GM18505 (cell line): ENCODE data around the gene MORN1.

Experiments used
- ATAC-seq: cut with Tn5 transposase; IDR thresholded peaks from one replicate; pipeline ENCODE4 v1.9.1; 2021; ENCODE audit not compliant: unreplicated experiment
- POLR2A ChIP-seq: IDR thresholded peaks from 4 replicates; pipeline ENCODE4 v1.6.1; 2011; ENCODE audit warnings: borderline replicate concordance; ENCODE audit not compliant: insufficient read depth, insufficient read length; ENCODE audit errors: extremely low read depth

Gene MORN1

DNA sequence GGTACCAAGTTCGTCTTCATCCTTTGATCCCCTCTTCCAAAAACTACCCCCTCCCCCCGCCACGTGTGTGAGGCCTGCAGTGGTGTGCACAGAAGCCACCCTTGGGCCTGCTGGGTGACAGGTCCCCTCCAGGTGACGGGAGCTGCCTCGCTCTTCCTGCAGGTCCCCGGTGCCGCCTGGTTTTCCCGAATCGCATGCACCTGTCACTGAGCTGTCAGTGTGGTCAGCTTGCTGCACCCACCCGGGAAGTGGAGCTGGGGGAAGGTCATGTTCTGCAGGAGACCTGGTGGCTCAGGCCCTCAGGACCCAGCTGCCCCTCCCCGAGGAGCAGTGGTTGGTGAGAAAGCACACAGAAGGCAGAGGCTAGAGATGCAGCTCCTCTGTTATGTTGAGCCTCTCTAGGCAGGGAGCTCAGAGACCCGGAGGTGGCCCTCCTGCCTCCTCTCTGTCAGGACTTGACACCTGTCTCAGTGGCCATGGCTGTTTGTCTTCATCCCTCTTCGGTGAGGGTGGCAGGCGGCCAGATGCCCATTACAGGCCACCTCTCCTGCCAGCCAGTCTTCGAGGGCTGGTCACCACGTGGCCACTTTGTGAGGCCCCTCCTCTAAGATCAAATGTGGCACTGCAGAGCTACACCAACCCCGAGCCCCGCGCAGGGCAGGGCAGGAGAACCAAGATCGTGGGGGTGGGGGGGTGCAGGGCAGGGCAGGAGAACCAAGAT, 102.4 kb downstream of the MORN1 start:
- no peak for ATAC-seq
- TF ChIP-seq POLR2A = no peak

DNA sequence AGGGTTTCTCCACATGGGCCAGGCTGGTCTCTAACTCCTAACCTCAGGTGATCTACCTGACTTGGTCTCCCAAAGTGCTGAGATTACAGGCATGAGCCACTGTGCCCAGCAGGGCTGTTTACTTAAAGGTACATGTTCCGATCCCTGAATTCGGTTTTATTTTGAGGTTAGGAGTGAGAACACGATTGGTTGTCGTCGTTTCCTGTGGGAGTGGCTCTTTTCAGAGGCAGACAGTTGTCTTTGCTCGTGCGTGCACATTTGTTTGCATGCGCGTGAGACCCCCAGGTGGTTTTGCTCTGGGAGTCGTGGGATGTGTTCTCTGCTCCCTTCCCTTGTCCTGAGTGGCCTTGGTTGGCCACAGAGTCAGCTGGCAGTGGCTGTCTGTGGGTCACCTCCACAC, 103.0 kb downstream of the MORN1 start:
- no peak for ATAC-seq
- TF ChIP-seq POLR2A = no peak

DNA sequence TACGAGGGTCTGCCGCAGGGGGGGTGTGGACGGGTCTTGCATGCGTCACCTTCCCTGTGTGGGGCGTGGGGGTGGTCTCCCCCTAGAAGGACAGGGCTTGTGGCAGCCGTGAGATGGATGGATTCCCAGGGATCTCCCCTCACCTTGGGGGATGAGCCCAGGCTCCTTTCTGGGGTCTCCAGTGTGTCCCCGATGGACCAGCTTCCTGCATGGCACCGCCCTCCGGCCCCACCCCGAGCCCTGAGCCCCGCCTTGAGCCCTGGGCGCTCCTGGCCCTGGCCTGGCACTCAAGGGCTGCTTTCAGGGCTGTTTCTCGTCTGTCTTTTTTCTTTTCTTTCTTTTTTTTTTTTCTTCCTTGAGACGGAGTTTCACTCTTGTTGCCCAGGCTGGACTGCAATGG, 103.7 kb downstream of the MORN1 start:
- no peak for TF ChIP-seq POLR2A
- ATAC-seq = no peak

DNA sequence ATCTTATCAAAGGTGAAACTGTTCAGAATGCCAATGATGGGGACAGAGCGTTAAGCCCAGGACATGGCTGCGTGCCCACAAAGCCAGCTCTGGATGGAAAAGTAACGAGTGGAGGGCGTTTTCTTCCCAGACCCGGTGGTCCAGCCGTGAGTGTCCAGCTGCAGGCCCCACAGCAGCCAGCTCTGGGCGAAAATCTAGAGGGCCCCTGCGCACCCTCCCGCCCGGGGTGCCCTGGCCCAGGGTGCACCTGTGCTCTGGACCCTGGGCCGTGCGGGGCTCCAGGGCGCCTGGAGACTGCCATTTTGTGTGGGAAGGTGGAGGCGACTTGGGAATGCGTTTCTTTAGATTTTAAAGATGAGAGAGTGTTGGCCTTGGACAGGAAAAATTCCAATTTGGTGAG, 104.4 kb downstream of the MORN1 start:
- ATAC-seq = no peak
- TF ChIP-seq POLR2A = no peak

DNA sequence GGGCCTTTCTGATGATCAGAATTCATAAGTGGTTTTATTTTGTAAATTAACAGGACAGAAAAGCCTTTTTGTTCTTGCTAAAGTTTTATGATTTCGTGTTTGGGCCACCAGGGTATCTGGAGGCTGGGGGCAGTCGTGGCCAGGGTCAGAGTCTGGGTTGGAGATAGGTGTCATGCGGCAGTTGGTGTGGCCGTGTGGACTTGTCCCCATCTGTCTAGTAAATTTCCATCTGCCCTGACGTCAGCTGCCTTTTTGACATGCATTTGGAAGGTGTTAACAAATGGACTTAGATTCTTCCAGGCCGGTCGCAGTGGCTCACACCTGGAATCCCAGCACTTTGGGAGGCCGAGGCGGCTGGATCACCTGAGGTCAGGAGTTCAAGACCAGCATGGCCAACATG, 106.4 kb downstream of the MORN1 start:
- no peak for TF ChIP-seq POLR2A

DNA sequence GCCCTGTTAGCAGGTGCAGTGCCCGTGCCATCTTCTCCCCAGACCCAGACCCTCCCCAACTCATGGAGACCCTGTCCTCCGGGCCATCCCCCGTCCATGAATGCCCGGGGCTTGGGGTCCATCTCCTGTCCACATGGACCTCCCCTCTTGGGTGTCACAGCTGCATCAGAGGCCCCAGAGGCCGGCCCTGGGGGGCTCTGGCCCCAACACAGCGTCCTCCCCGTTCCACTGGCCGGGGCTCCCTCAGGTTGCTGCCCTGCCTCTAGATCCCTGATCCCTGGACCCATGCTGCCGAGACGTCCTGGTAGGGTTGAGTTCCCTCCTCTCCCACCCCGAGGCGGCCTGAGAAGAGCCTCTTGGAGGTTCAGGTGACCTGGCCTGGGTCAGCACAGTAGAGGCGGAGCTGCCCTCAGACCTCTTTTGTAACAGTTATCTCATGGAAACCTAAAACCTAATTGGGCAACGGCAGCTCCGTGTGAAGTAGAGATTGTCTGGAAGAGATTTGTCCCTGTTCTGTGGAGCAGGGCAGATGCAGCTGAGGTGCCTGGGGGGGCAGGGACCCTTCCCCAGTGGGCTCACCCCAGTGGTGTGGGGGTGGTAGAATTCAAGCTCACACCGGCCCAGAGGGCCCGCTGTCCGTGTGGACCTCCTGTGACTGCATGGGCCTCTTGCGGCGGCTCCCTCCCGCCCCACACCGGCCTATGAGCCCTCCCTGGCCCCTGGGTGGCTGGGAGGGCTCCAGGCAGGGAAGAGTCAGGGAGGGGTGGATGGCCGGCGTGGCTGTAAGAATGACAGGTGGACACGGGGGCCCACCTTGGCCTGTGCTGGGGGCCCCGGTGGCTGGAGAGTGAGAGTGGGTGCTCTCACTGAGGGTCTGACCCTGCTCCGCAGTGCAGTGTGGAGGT, 107.1 kb downstream of the MORN1 start:
- ATAC-seq = no peak
- TF ChIP-seq POLR2A = no peak

More for the DNA sequence above, 106.4 kb downstream of the MORN1 start:
- ATAC-seq = no peak

DNA sequence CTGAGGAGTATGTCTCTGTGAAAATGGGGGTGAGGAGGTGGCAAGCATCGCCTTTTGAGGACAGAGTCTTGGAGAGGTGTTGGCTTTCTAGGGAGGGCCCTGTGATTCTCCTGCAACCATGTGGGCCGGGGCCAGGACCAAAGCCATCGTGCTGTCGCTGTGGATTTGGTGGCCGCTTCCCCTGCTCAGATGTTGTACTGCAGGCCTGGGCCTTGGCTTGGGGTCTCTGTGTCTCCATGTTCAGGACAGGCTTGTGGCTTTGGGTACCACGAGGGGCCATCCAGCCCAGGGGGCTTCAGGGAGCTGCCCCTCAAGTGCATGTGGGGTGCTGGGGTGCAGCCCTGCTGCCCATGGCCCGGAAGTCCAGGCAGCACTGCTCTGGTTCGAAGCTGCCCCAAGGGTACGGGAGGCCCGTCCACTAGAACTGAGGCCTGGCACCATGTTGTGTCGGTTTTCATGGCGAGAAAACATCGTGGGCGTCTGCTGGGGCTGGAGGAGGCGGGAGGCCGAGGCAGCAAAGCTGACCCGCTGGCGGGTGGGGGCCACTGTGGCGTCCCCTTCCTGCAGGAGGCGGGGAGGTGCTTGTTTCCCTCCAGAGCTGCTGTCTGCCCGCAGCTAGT, 107.9 kb downstream of the MORN1 start:
- ATAC-seq = no peak
- TF ChIP-seq POLR2A = no peak

DNA sequence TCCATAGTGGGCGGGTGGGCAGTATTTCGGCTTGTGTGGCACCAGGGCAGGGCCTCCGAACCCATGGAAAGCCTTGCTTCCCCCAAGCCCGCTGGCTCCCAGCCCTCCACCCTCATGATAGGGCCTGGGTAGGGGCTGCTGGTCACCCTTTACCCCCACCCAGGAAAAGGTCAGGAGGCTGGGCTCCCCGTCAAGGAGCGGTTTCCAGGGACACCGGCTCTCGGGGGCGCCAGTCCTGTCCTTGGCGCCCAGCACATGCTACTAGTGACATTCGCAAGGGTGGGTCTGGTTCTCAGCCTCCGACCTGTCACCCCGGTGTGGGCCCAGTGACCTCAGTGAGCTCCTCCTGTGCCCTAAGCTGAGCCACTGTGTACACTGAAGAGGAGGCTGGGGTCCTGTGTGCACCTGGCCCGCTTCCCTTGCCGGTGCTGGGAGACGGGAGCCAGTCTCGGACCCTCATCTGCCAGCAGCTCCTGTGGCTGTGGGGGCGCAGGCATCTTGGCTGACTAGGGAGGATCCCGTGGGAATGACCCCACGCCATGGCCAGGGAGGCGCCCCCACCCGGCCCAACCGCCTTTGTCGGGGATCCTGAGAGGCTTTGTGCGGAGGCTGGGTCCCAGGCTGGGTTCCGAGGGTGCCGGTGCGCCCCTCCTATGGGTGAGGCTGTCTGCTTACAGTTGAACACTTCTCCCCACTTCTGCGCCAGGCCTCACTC, 108.6 kb downstream of the MORN1 start:
- TF ChIP-seq POLR2A = no peak
- ATAC-seq = no peak

DNA sequence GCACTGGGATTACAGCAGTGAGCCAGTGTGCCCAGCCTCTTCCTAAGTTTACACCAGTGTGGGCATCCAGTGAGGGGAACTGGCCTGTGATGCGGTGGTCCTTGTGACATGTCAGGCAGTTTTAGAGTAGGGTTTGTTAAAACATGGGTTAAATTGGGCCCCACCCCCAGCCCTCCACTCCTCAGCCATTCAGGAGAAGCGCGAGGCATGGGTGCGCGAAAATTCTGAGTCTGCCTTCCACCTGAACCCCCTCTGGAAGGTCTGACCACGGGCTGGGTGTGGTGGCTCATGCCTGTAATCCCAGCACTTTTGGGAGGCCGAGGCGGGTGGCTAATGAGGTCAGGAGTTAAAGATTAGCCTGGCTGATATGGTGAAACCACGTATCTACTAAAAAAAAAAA, 111.5 kb downstream of the MORN1 start:
- ATAC-seq = no peak
- no peak for TF ChIP-seq POLR2A

DNA sequence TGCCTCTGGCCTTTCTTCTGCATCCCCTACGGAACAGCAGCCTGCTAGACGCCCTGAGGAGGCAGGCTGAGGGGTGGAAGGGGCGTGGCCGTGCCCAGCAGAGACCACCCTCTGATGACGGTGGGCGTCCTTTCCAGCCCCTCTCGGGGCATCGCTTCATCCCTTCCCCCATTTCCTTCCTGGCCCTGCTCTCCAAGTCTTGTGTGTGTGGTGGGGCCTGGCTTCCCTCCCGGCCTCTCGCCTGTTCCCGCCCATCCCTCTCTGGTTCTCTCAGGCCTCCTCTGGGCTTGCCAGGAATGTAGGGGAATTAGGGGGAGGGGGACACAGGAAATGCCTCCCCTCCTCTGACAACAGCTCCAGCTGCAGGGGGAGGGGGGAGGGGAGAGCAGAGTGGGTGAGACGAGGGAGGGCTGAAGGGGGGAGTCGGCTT, 112.1 kb downstream of the MORN1 start:
- no peak for TF ChIP-seq POLR2A
- ATAC-seq = no peak

DNA sequence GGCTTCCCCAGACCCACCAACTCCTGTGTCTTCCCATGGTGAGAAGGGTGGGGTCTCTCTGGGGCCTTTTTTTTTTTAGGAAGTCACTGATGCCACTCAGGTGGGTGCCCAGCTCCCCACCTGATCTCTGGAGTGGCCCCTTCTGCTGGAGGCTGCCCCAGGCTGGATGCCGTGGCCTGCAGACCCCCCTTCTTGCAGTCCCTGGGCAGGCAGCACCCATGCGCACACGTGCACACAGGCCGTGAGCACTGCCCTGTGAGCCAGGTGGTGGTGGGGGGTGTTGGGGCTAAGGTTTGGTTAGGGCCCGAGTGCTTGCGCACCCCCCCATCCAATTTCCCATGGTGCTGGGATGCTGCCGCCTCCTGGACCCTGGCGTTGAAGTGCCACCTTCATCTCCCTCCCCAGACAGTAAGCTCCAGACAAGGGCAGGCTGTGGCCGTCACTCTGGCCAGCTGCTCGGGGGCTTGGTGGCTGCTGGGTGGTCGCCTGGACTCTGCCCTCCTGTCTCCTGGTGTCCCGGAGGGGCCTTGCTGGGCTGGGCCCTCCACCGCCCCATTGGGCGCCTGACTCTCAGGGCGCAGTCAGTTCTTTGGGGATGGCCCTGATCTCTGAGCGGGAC, 112.7 kb downstream of the MORN1 start:
- ATAC-seq = no peak
- TF ChIP-seq POLR2A = no peak

DNA sequence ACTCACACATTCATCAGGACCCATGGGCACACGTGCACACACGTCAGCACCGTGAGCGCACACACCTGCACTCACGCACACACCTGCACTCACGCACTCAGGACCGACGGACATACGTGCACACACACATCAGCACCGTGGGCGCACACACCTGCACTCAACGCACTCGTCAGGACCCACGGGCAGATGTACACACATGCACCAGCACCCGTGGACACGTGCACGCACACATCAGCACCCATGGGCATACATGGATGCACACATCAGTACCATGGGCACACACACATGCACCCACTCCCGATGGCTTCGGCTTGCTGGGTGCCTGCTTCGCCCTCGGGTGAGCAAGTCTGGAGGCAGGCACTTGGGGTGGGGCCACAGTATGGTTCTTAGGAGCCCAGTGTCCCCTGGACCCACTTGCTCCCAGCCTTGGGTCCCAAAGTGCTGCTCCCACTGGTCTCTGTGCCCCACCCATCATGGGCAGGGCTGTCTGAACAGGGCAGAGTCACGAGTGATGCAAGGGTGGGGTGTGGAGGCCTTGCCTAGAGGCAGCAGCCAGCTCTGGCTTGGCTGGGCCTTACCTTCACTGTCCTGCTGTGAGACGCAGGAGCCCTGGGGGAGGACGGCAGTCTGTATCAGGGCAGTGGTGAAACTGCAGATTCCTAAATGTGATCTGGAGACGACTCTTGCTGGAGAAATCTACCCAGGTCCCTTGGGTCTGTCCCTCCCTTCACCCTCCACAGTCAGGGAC, 113.4 kb downstream of the MORN1 start:
- no peak for ATAC-seq
- no peak for TF ChIP-seq POLR2A

DNA sequence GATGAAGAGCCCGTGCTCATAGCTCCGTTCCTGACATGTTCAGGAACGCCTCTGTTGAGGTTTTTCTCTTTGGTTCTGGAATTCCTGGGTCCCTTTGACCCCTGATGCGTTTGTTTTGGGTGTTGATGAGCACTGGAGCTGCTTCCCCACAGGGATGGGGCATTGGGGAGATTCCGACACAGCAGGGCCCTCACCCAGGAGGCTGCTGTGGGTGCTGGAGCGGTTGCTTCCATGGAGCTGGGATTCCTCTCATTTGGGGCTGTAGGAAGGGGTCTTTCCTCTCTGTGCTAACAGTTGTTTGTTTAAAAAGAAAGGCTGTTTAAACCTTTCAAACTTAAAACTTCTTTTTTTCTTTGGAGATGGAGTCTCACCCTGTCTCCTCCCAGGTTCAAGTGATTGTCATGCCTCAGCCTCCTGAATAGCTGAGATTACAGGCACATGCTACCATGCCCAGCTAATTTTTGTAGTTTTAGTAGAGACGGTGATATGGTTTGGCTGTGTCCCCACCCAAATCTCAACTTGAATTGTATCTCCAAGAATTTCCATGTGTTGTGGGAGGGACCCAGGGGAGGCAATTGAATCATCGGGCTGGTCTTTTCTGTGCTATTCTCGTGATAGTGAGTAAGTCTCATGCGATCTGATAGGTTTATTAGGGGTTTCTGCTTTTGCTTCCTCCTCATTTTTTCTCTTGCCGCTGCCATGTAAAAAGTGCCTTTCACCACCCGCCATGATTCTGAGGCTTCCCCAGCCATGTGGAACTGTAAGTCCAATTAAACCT, 114.4 kb downstream of the MORN1 start:
- TF ChIP-seq POLR2A = no peak
- ATAC-seq = no peak
